Right lung (tissue), 5 donors: ENCODE results near the gene KIFC3. TPM values are rescaled to one million over a fixed set of nuclear protein-coding genes. Genes with fewer than 3 reads are reported as not detected.
"Not testable (repeated sequence)": the region's sequence is repeated elsewhere in the genome, so short reads cannot be mapped to it uniquely, and the experiment has no call there.

ENCODE experiments used
- DNase-seq, 2 donors: peaks; one replicate each; pipeline ENCODE4 v3.0.0-alpha.2; 2013
- polyA plus RNA-seq, 5 donors: library from polyadenylated mRNA; unstranded; fragments of 120-200 nt; gene quantifications; one replicate each; pipeline versions ENCODE4 v1.2.1 to v1.2.3, GENCODE V29; 2013; ENCODE audit warnings: inconsistent platforms in 1 of 5, low replicate concordance in 1 of 5; ENCODE audit not compliant: insufficient read length in 5 of 5, insufficient read depth in 1 of 5

The KIFC3 gene
- polyA plus RNA-seq, 5 donors, result 34.9 to 63.6 (median 56.6) TPM

GRCh38 chr16:57743886-57744641 is 58.2 kb downstream of the KIFC3 start:
- DNase-seq, result no peak

- DNase-seq, result no peak
Observed at GRCh38 chr16:57743458-57743857, 58.8 kb downstream of the KIFC3 start.

GRCh38 chr16:57742543-57742942 is 59.7 kb downstream of the KIFC3 start:
- DNase-seq, result no peak

GRCh38 chr16:57741660-57742191 is 60.6 kb downstream of the KIFC3 start:
- DNase-seq, result no peak

- DNase-seq, result no peak
Observed at GRCh38 chr16:57740423-57741071, 61.7 kb downstream of the KIFC3 start.

GRCh38 chr16:57739756-57740422 is 62.4 kb downstream of the KIFC3 start:
- no peak for DNase-seq

- no peak for DNase-seq
Observed at GRCh38 chr16:57738844-57739243, 63.4 kb downstream of the KIFC3 start.

- DNase-seq, result peak; percentile 50 to 69
Observed at GRCh38 chr16:57736419-57737351, 65.6 kb downstream of the KIFC3 start.

- no peak for DNase-seq
Observed at GRCh38 chr16:57735755-57736418, 66.4 kb downstream of the KIFC3 start, which contains the start of gene KATNB1. Gene KATNB1 (plus strand): TSS chr16:57735770. CDS start chr16:57737244, 1,474 bp downstream.

GRCh38 chr16:57734925-57735754 is 67.2 kb downstream of the KIFC3 start:
- DNase-seq, result peak; percentile 99 to 100

GRCh38 chr16:57734308-57734924 is 67.9 kb downstream of the KIFC3 start:
- no peak for DNase-seq

GRCh38 chr16:57732714-57733113 is 69.6 kb downstream of the KIFC3 start:
- DNase-seq, result no peak

- no peak for DNase-seq
Observed at GRCh38 chr16:57732037-57732436, 70.3 kb downstream of the KIFC3 start.

- DNase-seq, result no peak
Observed at GRCh38 chr16:57730771-57731730, 71.2 kb downstream of the KIFC3 start.

GRCh38 chr16:57729852-57730251 is 72.4 kb downstream of the KIFC3 start:
- DNase-seq, result not testable (repeated sequence)

GRCh38 chr16:57729182-57729484 is 73.2 kb downstream of the KIFC3 start:
- no peak for DNase-seq

- DNase-seq, result no peak
Observed at GRCh38 chr16:57728336-57729181, 73.7 kb downstream of the KIFC3 start.
